ENCODE data around the gene HLCS. TPM values are rescaled to one million over a fixed set of nuclear protein-coding genes. Genes with fewer than 3 reads are reported as not detected.
A peak's percentile ranks its signal among the peaks of the same experiment; 100 is the strongest.

HLCS gene
- total RNA-seq, 2 donors from 2014 or later = 40.9 to 41.8 TPM

- Histone ChIP-seq H3K36me3 (no peaks in the 10 kb centered on the region), H3K9me3 (no peaks in the 10 kb centered on the region), H3K27me3 (replicated peaks; ENCODE audit: insufficient read depth) (no peaks in the 10 kb centered on the region), H3K27ac (no peak overlapping the region), H3K4me1 (replicated peaks) (peaks cover 8% of the 10 kb centered on the region), H3K4me3 (no peak overlapping the region)
- intact Hi-C loops (cut with DNase I) = no loop called here
- WGBS = 95% methylated on average over 10 of the region's 10 CpGs
- TF ChIP-seq POLR2A (IDR thresholded peaks at IDR 0.05) = no peak
- no peak for TF ChIP-seq POLR2AphosphoS5 (IDR thresholded peaks at IDR 0.05)
- no peak for TF ChIP-seq CTCF (IDR thresholded peaks at IDR 0.05)
- DNase-seq (ENCODE audit: low spot score) = no peak
These were observed 121.4 kb downstream of the HLCS start for GRCh38 chr21:36845070-36845469.

DNA sequence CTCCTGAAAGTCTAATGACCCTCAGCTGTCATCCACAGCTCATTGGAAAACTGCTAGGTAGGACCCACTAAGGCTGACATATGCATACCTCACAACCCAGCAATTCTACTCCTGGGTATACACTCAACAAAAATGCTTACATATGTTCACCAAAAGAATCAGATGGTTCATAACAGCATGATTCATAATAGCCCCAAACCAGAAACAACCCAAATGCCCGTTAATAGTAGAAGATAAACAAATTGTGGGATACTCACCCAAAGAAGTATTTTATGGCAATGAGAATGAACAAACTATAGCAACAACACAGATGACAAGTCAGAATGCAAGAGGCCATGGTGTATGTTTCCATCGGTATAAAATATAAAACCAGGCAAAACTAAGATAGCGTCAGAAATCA lies 124.6 kb downstream of the HLCS start:
- DNase-seq (ENCODE audit: low spot score) = no peak
- no peaks in the 10 kb centered on the region for H3K27me3 ChIP-seq (replicated peaks; ENCODE audit: insufficient read depth)
- TF ChIP-seq CTCF (IDR thresholded peaks at IDR 0.05) = no peak
- no peak for TF ChIP-seq POLR2AphosphoS5 (IDR thresholded peaks at IDR 0.05)
- TF ChIP-seq POLR2A (IDR thresholded peaks at IDR 0.05) = no peak
- H3K27ac ChIP-seq = no peak overlapping the region
- no peak overlapping the region for H3K4me3 ChIP-seq
- 86% methylated on average over 3 of the region's 3 CpGs for WGBS
- H3K9me3 ChIP-seq = no peaks in the 10 kb centered on the region
- H3K36me3 ChIP-seq = no peaks in the 10 kb centered on the region
- intact Hi-C loops (cut with DNase I) = no loop called here
- peaks cover 4% of the 10 kb centered on the region for H3K4me1 ChIP-seq (replicated peaks)

DNA sequence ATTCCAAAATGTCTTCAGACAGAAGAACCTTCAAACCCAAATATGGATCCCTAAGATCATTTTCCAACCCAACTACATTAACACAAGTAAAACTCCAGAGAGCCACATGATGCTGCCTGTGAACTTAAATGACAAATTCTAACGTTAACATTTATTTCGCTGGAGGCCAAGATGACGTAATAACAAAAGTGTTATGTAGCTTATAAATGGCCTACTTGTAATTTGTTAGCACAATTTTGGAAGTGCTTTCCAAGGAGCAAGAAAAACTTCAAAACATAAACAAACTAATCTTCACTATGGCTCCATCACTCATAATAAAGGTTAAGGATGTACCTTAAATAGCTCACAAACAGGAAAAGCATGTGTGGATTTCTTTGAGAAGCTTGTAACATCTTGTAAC lies 126.7 kb downstream of the HLCS start:
- H3K27me3 ChIP-seq (replicated peaks; ENCODE audit: insufficient read depth) = no peaks in the 10 kb centered on the region
- TF ChIP-seq POLR2AphosphoS5 (IDR thresholded peaks at IDR 0.05) (no peak), CTCF (IDR thresholded peaks at IDR 0.05) (no peak), POLR2A (IDR thresholded peaks at IDR 0.05) (no peak)
- no peak for DNase-seq (ENCODE audit: low spot score)
- no peaks in the 10 kb centered on the region for H3K4me1 ChIP-seq (replicated peaks)
- no peaks in the 10 kb centered on the region for H3K36me3 ChIP-seq
- no peak overlapping the region for H3K4me3 ChIP-seq
- intact Hi-C loops (cut with DNase I) = no loop called here
- 89% methylated on average over 3 of the region's 3 CpGs for WGBS
- H3K9me3 ChIP-seq = no peaks in the 10 kb centered on the region
- H3K27ac ChIP-seq = no peak overlapping the region

- no peak overlapping the region for H3K4me3 ChIP-seq
- H3K4me1 ChIP-seq (replicated peaks) = no peaks in the 10 kb centered on the region
- intact Hi-C loops (cut with DNase I) = no loop called here
- WGBS = 80% methylated on average over 6 of the region's 6 CpGs
- H3K36me3 ChIP-seq = no peaks in the 10 kb centered on the region
- no peak overlapping the region for H3K27ac ChIP-seq
- no peaks in the 10 kb centered on the region for H3K9me3 ChIP-seq
- H3K27me3 ChIP-seq (replicated peaks; ENCODE audit: insufficient read depth) = no peaks in the 10 kb centered on the region
- TF ChIP-seq CTCF (IDR thresholded peaks at IDR 0.05) (no peak), POLR2AphosphoS5 (IDR thresholded peaks at IDR 0.05) (no peak), POLR2A (IDR thresholded peaks at IDR 0.05) (no peak)
- no peak for DNase-seq (ENCODE audit: low spot score)
These were observed 127.3 kb downstream of the HLCS start for GRCh38 chr21:36839123-36839522.

GRCh38 chr21:36835383-36835795 lies 131.1 kb downstream of the HLCS start:
- intact Hi-C loops (cut with DNase I) = no loop called here
- 0% methylated on average over 1 of the region's 1 CpG for WGBS
- Histone ChIP-seq H3K9me3 (no peaks in the 10 kb centered on the region), H3K36me3 (no peaks in the 10 kb centered on the region), H3K4me1 (replicated peaks) (no peaks in the 10 kb centered on the region), H3K27ac (peak overlapping the region; percentile 23 to 30), H3K4me3 (no peak overlapping the region), H3K27me3 (replicated peaks; ENCODE audit: insufficient read depth) (no peaks in the 10 kb centered on the region)
- peak; percentile 63 for TF ChIP-seq POLR2AphosphoS5 (IDR thresholded peaks at IDR 0.05)
- TF ChIP-seq POLR2A (IDR thresholded peaks at IDR 0.05) = no peak
- peak; percentile 75 for DNase-seq (ENCODE audit: low spot score)

All from prostate gland (tissue), 2 donors.